DND-41 (cell line): ENCODE results near the gene EPHB2.

Experiments
- ATAC-seq: fragments of 200-7000 bp; cut with Tn5 transposase; 3 replicates; pipeline ENCODE4 v1.9.1; 2021; ENCODE audit warnings: low read depth; ENCODE audit not compliant: insufficient read depth
- DNase-seq: peaks from one replicate; pipeline ENCODE4 v3.0.0-alpha.2; 2020
- H2AFZ ChIP-seq: 2 replicates; pipeline ENCODE4 v1.6.0; 2012; ENCODE audit warnings: low read depth, low read length
- H3K27ac ChIP-seq: 2 replicates; pipeline ENCODE4 v1.5.1; 2012; ENCODE audit warnings: low read length, inconsistent platforms
- H3K27me3 ChIP-seq: fragments of 200-600 bp; sonication (generic); 2 replicates; pipeline ENCODE4 v1.6.0; 2012; ENCODE audit warnings: low read length, mild to moderate bottlenecking, inconsistent platforms; ENCODE audit not compliant: insufficient read depth, poor library complexity
- H3K36me3 ChIP-seq: 2 replicates; pipeline ENCODE4 v1.5.1; 2012; ENCODE audit warnings: low read length, inconsistent platforms; ENCODE audit not compliant: insufficient read depth
- H3K4me1 ChIP-seq: 2 replicates; pipeline ENCODE4 v1.5.1; 2012; ENCODE audit warnings: mild to moderate bottlenecking, low read length; ENCODE audit not compliant: insufficient read depth
- H3K4me2 ChIP-seq: 2 replicates; pipeline ENCODE4 v1.6.0; 2012; ENCODE audit warnings: mild to moderate bottlenecking, moderate library complexity, low read length, inconsistent platforms; ENCODE audit not compliant: insufficient read depth
- H3K4me3 ChIP-seq, 2 experiments: fragments of 200-600 bp in 1 of 2; shearing (Covaris generic) in 1 of 2; 2 replicates each; pipeline ENCODE4 v1.5.1; 2012 to 2016; ENCODE audit warnings: inconsistent platforms in 2 of 2, low read length in 2 of 2, mild to moderate bottlenecking in 2 of 2, low read depth in 1 of 2, moderate library complexity in 1 of 2
- H3K79me2 ChIP-seq: 2 replicates; pipeline ENCODE4 v1.6.0; 2012; ENCODE audit warnings: low read length, inconsistent platforms; ENCODE audit not compliant: insufficient read depth
- H3K9ac ChIP-seq: 2 replicates; pipeline ENCODE4 v1.6.0; 2012; ENCODE audit warnings: low read depth, mild to moderate bottlenecking, inconsistent platforms, low read length, moderate library complexity
- H3K9me3 ChIP-seq: 2 replicates; pipeline ENCODE4 v1.5.1; 2012; ENCODE audit warnings: low read length, moderate library complexity, mild to moderate bottlenecking, inconsistent platforms; ENCODE audit not compliant: insufficient read depth, severe bottlenecking
- H4K20me1 ChIP-seq: 2 replicates; pipeline ENCODE4 v1.6.0; 2012; ENCODE audit warnings: low read length; ENCODE audit not compliant: insufficient read depth
- CTCF ChIP-seq: IDR thresholded peaks from 2 replicates; pipeline ENCODE4 v1.5.1; 2012; ENCODE audit warnings: borderline replicate concordance, low read length, moderate library complexity, mild to moderate bottlenecking; ENCODE audit not compliant: poor library complexity, severe bottlenecking; ENCODE audit errors: extremely low read depth
- EZH2 ChIP-seq: IDR thresholded peaks from 3 replicates; pipeline ENCODE4 v1.6.1; 2012; ENCODE audit warnings: borderline replicate concordance, low read depth, mild to moderate bottlenecking, moderate library complexity, low read length, inconsistent platforms; ENCODE audit not compliant: severe bottlenecking

Gene EPHB2

GRCh38 chr1:22737374-22738068, 26.9 kb downstream of the EPHB2 start:
- Histone ChIP-seq H3K27ac (no peak overlapping the region), H3K79me2 (no peaks in the 10 kb centered on the region), H3K9ac (no peak overlapping the region), H3K9me3 (no peaks in the 10 kb centered on the region), H3K36me3 (no peaks in the 10 kb centered on the region), H4K20me1 (0 out of 2 replicates have a peak, but pooled peaks cover 3% of the 10 kb centered on the region), H3K4me2 (no peak overlapping the region), H3K4me1 (no peaks in the 10 kb centered on the region), H3K27me3 (peaks cover 5% of the 10 kb centered on the region), H3K4me3 (no peak overlapping the region), H2AFZ (no peak overlapping the region)
- ATAC-seq (no peak), DNase-seq (no peak)
- no peak for TF ChIP-seq EZH2
- no peak for TF ChIP-seq CTCF

GRCh38 chr1:22738069-22738435, 27.4 kb downstream of the EPHB2 start:
- Histone ChIP-seq H3K27me3 (peaks cover 5% of the 10 kb centered on the region), H3K9me3 (no peaks in the 10 kb centered on the region), H3K27ac (no peak overlapping the region), H4K20me1 (0 out of 2 replicates have a peak, but pooled peaks cover 3% of the 10 kb centered on the region), H3K4me1 (no peaks in the 10 kb centered on the region), H2AFZ (no peak overlapping the region), H3K36me3 (no peaks in the 10 kb centered on the region), H3K9ac (no peak overlapping the region), H3K4me3 (no peak overlapping the region), H3K79me2 (no peaks in the 10 kb centered on the region), H3K4me2 (no peak overlapping the region)
- DNase-seq (no peak), ATAC-seq (no peak)
- TF ChIP-seq CTCF, result no peak

GRCh38 chr1:22738522-22738921, 27.9 kb downstream of the EPHB2 start:
- H3K36me3 ChIP-seq, result no peaks in the 10 kb centered on the region
- ATAC-seq, result no peak
- H3K4me2 ChIP-seq, result no peak overlapping the region
- H2AFZ ChIP-seq, result no peak overlapping the region
- no peaks in the 10 kb centered on the region for H3K79me2 ChIP-seq
- no peak overlapping the region for H3K9ac ChIP-seq
- no peaks in the 10 kb centered on the region for H3K4me1 ChIP-seq
- H3K27ac ChIP-seq, result no peak overlapping the region
- peaks cover 5% of the 10 kb centered on the region for H3K27me3 ChIP-seq
- no peak for DNase-seq
- peaks cover 3% of the 10 kb centered on the region; the same call in 1 of the 2 replicates for H4K20me1 ChIP-seq
- no peak for TF ChIP-seq EZH2
- no peak for TF ChIP-seq CTCF
- H3K4me3 ChIP-seq, result no peak overlapping the region
- H3K9me3 ChIP-seq, result no peaks in the 10 kb centered on the region
